NCI-H1436 (cell line): ENCODE results near the gene CIAPIN1.
"Not testable (repeated sequence)": the region's sequence is repeated elsewhere in the genome, so short reads cannot be mapped to it uniquely, and the experiment has no call there.

Experiments used
- DNase-seq: peaks from one replicate; lab custom pipeline; 2025; lab: John Stamatoyannopoulos, UW

The CIAPIN1 gene

GRCh38 chr16:57440551-57440950 lies 6.6 kb downstream of the CIAPIN1 start:
- not testable (repeated sequence) for DNase-seq

DNA sequence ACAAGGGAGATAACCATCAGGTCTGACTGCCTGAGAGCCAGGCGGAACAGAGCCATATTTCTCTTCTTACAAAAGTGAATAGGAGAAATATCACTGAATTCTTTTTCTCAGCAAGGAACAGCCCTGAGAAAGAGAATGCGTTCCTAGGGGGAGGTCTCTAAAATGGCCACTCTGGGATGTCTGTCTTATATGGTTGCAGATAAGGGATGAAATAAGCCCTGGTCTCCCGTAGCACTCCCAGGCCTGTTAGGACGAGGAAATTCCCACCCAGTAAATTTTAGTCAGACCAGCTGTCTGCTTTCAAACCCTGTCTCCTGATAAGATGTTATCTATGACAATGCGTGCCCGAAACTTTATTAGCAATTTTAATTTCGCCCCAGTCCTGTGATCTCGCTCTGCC lies 7.2 kb downstream of the CIAPIN1 start:
- not testable (repeated sequence) for DNase-seq

DNA sequence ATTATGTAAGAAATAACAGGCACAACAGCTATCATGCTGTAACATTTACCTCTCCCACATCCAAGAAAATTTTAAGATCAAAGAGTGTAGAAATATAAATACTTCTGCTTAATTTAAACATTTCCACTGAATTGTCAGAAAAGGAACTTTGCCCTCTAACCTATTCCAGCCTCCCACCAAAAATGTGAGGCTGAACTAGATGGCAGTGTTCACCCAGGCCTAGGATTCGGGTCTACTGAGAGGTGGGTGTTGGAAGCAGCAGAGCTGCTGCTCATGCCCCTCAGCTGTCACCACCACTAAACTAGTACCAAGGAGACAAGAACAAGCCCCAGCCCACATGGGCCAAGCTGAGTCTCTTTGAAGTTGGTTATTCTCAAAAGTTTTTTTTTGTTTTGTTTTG lies 11.3 kb downstream of the CIAPIN1 start:
- no peak for DNase-seq

DNA sequence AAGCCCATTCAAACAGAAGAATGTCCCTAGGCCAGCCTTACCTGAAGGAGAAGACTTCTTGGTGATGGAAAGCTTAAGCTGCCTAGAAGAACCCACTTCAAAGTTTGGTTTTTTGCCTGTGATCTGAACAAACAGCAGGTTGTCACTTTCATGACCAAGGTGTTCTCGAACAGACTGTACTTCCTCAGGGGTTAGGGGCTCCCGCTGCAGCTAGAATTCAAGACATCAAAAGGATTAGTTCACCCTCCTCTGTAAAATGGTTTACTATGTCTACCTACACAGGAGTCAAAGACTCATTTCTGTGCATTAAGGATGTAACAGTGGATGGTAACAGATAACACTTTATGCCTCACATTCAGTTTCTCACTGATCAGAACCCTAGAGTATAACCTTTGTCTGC lies 13.2 kb downstream of the CIAPIN1 start:
- DNase-seq, result no peak

- DNase-seq, result no peak
These were observed 14.2 kb downstream of the CIAPIN1 start for GRCh38 chr16:57432989-57433388.

DNA sequence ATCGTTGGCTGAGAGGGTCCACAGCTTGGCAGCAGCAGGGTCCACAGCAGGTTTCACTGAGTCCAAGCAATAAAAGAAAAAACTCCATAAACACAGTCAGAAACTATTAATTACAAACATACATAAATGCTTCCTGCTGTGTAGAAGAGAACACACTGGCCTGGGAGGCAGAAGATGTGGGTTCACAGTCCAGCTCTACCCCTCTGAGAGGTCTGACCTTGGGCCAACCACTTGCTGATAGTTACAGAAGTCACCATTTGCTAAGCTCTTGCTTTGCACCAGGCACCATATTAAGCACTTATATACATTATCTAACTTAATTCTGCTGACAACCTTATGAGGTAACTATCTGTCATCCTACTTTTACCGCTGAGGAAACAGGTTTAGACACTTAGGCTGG lies 14.7 kb downstream of the CIAPIN1 start:
- DNase-seq, result no peak

- no peak for DNase-seq
These were observed 16.2 kb downstream of the CIAPIN1 start for GRCh38 chr16:57430955-57431354.

DNA sequence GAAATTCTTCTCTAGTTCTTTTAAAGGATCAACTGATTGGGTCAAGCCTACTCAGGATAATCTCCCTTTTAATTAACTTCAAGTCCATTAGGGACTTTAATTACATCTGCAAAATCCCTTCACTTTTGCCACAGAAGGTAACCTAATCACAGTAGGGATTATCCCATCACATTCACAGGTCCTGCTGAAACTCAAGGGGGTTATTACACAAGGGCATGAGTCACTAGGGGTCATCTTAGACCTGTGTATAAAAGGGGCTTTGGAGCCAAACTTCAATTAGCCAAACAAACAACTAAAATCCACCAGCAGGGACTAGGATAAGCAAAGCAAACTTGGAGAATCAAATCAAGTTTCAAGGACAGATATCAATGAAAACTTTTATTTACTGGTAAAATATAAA lies 19.4 kb downstream of the CIAPIN1 start:
- DNase-seq, result no peak

DNA sequence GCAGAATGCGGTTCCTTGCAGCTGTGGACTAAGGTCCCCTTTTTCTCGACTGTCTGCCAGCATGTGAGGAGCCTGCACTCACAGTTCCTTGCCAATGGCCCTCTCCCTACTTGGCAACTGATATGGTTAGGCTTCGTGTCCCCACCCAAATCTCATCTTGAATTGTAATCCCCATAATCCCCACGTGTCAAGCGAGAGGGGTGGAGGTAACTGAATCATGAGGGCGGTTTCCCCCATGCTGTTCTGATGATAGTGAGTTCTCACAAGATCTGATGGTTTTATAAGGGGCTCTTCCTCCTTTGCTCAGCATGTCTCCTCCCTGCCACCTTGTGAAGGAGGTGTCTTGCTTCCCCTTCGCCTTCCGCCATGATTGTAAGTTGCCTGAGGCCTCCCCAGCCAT lies 19.9 kb downstream of the CIAPIN1 start:
- DNase-seq, result no peak

GRCh38 chr16:57426356-57426755 lies 20.8 kb downstream of the CIAPIN1 start:
- no peak for DNase-seq

DNA sequence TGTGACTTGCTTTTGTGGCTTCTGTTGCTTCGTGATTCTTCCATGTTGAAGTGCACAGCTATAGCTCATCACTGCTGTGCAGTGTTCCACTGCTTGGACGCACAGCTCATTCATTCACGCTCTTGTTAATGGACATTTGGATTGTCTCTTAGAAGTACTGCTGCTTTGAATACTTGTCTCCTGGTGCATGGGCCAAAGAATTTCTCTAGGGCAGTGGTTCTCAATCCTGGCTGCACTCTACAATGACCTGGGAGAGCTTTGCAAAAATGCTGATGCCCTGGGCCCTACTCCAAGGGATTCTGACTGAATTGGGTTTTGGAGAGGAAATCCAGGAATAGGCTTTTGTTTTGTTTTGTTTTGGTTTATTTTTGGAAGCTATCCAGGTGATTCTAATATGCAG lies 22.6 kb downstream of the CIAPIN1 start:
- DNase-seq, result no peak

DNA sequence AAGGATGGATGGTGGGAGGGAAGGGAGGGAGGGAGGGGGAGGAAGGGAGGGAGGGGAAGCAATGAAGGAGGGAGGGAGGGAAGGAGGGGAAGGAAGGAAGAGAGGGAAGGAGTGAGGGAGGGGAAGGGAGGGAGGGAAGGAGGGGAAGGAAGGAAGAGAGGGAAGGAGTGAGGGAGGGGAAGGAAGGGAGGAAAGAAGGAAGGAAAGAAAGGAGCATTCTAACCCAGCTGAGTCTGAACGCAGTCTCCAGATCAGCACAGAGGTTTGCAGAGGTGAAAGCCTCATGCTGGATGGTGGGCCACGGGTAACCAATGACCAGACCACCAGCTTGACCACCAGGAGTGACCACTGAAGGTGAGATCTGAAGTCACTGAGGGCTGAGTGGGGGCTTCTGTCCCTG lies 24.0 kb downstream of the CIAPIN1 start:
- DNase-seq, result no peak

DNA sequence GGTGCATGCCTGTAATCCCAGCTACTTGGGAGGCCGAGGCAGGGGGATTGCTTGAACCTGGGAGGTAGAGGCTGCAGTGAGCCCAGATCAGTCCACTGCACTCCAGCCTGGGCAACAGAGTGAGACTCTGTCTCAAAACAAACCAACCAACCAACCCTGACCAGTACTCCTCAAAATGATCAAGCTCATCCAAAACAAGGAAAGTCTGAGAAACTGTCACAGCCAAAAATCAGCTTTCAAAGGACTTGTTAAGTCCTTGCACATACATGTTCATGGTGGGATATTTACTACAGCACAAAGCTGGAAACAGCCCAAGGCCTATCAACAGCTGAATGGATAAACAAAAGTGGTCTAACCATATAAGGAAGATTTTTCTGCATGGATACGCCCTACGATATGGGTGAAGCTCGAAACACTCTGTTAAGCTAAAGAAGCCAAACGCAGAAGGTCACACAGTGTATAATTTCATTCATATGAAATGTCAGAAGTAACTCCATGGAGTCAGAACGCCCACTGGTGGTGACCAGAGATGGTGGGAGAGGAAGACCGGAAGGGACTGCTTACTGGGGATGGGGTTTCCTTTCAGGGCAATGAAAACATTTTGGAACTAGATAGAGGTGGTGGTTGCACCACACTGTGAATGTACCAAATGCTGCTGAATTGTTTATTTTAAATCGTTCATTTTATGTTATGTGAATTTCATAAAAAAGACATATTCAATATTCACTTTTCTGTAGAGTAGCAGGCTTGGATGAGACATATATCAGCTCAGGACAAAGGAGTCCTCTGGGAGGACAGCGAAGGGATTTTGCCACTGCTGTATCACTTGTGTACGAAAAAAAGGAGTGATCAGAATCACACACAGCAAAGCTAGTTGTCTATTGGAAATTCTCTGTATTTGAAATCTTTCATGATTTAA lies 24.9 kb downstream of the CIAPIN1 start:
- DNase-seq, result peak; percentile 5

DNA sequence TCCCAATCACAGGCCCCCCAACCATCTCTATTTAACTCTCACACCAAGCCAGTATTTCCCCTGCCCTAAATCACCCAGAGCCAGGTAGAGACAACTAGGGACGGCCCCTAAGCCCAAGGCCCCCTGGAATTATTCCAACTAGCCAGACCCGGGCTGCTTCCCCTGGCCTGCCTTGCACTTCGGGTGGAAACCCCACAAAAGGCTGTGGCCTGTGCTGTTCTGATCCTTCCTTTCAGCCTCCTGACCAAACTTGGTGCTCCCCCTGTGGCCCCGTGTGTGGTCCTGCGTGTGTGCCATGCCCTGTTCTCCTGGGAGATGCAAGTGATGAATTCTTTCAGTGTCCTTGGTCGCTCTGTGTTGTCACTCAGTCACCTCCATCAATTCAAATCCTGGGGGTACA lies 27.7 kb downstream of the CIAPIN1 start:
- DNase-seq, result no peak

GRCh38 chr16:57416084-57416483 lies 31.1 kb downstream of the CIAPIN1 start:
- no peak for DNase-seq

GRCh38 chr16:57413733-57414132 lies 33.5 kb downstream of the CIAPIN1 start:
- DNase-seq, result no peak

DNA sequence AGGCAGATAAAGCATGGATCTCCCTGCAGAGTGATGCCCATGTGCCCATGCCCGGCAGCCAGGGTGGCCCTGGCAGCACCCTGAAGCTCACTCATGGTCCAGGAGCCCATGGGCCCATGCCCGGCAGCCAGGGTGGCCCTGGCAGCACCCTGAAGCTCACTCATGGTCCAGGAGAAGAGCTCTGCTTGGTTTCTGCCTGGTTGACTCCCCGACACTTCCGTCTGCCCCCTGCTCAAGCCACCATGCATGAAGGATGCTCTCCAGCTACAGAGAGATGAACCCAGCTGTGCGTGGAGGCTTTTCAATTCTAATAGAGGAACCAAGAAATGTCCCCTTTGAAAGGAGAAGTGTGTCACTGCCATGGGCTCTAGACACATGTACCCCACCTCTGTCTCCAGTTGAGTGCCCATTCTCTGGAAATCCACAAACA lies 33.9 kb downstream of the CIAPIN1 start:
- no peak for DNase-seq

DNA sequence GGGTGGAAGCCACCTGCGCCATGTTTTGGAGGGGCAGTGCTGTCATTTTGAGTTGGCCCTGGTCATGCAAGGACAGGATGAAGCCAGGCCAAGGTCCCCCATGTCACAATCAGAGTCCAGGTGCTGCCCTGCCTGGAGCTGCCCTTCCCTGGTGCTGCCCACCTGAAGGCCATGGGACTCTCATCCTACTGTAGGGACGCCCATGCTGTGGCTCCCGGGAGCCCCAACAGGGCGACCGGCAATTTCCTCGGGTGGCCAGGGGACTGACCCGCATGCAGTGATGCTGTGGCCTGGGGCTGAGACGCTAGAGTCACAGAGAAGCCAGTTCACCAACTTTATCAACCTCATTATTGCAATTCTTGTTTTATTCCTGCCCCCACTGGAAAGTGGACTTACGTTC lies 34.6 kb downstream of the CIAPIN1 start:
- no peak for DNase-seq

DNA sequence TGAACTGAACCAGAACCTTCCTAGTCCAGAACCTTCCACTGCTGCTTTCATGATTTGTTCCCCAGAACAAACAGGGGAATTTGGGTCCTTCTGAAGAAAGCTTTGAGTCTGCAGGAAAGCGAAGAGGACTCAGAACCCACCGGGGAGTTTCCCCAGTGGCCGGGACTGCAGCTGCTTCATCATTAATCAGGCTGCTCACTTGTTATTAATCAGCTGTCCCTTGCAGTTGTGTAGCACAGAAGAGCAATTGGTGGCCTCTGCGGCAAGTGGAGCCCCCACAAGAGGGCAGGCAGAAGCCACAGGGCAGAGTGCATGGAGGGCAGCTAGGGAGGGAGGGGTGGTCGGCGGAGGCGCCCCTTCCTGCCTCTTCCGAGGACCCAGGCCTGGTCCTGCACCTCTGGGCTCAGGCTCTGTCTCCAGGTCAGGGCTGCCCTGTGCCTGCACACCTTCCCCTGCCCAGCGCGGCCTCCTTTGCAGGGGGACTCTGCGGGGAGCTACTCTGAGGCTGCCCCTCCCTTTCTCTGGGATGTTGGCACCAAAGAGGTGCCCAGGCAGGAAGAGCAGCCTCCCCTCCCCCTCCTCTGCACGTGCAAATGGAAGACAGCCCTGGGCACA lies 35.7 kb downstream of the CIAPIN1 start:
- no peak for DNase-seq

- DNase-seq, result peak; percentile 4
These were observed 37.2 kb downstream of the CIAPIN1 start for GRCh38 chr16:57409870-57410587.

- DNase-seq, result no peak
These were observed 38.1 kb downstream of the CIAPIN1 start for GRCh38 chr16:57409065-57409464.

GRCh38 chr16:57407521-57408353 lies 39.4 kb downstream of the CIAPIN1 start:
- DNase-seq, result no peak
